ENCODE measurements around the gene TLR2.
A peak's percentile ranks its signal among the peaks of the same experiment; 100 is the strongest.
"Not testable (repeated sequence)": the region's sequence is repeated elsewhere in the genome, so short reads cannot be mapped to it uniquely, and the experiment has no call there.

TLR2 gene

GRCh38 chr4:153661908-153662307, 22.2 kb upstream of the TLR2 start:
- no peak for DNase-seq

DNA sequence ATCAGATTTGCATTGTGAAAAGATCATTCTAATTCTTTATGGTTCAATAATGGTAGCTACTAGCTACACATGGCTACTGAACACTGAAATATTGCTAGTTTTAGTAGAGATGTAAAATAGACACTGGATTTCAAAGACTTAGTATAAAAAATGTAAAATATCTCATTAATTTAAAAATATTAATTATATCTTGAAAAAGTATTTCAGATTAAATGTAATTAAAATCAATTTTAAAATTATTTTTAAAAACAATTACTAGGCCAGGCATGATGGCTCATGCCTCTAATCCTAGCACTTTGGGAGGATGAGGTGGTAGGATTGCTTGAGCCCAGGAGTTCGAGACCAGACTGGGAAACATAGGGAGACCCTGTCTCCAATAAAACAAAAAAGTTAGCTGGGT, 20.4 kb upstream of the TLR2 start:
- DNase-seq, result no peak

DNA sequence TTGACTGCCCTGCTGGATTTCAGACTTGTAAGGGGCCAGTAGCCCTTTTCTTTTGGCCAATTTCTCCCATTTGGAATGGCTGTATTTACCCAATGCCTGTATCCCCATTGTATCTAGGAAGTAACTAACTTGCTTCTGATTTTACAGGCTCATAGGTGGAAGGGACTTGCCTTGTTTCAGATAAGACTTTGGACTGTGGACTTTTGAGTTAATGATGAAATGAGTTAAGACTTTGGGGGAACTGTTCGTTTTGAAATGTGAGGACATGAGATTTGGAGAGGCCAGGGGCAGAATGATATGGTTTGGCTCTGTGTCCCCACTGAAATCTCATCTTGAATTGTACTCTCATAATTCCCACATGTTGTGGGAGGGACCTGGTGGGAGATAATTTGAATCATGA, 17.6 kb upstream of the TLR2 start:
- not testable (repeated sequence) for DNase-seq

GRCh38 chr4:153668647-153669046, 15.4 kb upstream of the TLR2 start:
- DNase-seq, result no peak

DNA sequence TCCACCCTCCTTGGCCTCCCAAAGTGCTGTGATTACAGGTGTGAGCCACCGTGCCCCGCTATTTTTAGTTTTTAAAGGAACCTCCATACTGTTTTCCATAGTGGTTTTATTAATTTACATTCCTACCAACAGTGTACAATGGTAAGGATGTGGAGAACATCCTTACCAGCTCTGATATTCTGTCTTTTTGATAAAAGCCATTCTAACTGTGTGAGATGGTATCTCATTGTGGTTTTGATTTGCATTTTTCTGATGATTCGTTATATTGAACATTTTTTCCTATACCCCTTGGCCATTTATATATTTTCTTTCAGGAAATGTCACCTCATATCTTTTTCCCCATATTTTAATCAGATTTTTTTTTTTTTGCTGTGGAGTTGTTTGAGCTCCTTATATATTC, 14.2 kb upstream of the TLR2 start:
- no peak for DNase-seq

DNA sequence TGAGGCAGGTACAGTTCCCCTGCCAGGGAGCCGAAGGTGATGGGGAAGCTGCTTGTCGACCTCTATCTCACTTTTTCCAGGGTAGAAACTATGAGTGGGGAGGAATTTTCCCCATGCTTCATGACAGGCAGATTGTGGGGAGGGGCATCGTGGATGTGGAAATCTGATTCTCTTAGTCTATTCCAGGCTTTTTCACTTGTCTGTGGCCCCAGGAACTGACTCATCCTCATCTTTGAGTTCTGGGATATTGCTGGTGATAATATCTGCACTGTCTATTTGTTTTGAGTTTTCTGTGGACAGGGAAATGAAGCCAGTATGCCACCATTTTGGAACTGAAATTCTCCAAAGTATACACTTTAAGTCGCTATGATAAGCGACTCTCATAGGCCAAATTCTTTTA, 7.6 kb upstream of the TLR2 start:
- no peak for DNase-seq

GRCh38 chr4:153676984-153677383, 7.1 kb upstream of the TLR2 start:
- DNase-seq, result peak; percentile 61

DNA sequence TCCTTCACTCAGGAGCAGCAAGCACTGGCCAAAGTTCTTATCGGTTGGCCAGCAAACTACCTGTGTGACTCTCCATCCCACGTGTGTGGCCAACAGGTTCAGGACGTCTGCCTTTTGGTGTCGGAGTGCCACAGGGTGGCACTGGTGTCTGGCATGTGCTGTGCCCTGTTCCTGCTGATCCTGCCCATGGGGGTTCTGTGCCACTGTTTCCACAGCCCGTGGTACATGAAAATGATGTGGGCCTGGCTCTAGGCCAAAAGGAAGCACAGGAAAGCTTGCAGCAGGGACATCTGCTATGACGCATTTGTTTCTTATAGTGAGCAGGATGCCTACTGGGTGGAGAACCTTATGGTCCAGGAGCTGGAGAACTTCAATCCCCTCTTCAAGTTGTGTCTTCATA, 4.6 kb upstream of the TLR2 start:
- no peak for DNase-seq

GRCh38 chr4:153683763-153684181, 308 bp upstream of the TLR2 start:
- no peak for DNase-seq

DNA sequence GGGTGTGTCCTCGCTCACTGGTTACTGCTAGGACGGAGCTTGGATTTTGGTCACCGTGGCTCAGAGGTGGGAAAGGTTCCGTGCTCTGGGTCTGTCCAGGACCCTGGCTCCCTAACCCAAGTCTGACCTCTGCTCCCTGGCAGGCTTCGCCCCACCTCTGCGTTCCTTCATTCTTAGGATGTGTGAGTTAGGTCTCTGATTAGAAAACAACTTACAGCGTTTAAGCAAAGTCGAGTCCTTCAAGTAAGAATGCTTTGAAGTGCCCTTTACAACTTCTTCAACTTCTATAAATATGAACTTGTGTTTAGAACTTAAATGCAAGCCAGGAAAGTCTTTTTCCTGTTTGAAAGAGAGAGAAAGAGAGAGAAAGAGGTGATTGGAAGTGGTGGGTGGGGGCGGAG, 891 bp downstream of the TLR2 start:
- no peak for DNase-seq

DNA sequence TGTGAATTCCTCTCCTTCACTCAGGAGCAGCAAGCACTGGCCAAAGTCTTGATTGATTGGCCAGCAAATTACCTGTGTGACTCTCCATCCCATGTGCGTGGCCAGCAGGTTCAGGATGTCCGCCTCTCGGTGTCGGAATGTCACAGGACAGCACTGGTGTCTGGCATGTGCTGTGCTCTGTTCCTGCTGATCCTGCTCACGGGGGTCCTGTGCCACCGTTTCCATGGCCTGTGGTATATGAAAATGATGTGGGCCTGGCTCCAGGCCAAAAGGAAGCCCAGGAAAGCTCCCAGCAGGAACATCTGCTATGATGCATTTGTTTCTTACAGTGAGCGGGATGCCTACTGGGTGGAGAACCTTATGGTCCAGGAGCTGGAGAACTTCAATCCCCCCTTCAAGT, 20.4 kb downstream of the TLR2 start:
- DNase-seq, result no peak

DNA sequence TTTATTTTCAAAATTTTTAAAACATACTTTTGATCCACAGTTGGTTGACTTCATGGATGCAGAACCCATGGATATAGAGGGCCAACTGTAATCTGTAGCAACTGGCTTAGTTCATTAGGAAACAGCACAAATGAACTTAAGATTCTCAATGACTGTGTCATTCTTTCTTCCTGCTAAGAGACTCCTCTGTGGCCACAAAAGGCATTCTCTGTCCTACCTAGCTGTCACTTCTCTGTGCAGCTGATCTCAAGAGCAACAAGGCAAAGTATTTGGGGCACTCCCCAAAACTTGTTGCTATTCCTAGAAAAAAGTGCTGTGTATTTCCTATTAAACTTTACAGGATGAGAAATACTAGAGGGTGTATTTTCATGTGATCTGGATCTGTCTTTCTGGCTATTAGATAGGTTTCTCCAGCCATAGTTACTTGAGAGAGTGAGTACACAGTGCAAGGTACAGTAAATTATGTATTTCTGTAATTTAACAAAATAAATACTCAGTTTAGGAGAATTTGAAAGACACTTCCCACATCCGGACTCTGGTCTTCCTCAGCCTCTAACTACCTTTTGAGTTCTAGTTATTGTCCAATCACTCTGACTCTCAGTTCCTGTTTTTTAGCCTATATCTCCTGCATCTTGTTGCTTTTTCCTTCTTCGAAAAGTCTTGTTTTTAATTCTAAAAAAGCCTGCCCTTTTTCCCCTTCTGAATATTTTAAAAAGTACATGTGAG, 21.8 kb downstream of the TLR2 start:
- DNase-seq, result no peak

DNA sequence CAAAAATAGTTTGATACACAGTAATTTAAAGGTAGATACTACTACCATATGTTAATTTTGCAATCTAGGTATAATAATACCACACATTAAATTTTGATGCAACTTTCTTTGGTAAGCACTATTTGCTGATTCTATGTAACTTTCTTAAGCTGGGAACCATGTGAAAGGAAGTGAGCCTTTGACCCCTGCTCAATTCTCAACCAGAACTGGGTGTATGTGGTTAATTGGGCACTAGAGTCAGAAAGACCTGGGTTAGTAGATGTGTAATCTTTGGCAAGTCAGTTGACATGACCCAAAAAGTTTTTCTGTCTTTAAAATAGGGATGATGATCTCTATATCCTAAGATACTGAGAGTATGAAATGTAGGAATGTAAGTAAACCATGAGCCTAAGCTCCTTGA, 22.4 kb downstream of the TLR2 start:
- DNase-seq, result no peak

DNA sequence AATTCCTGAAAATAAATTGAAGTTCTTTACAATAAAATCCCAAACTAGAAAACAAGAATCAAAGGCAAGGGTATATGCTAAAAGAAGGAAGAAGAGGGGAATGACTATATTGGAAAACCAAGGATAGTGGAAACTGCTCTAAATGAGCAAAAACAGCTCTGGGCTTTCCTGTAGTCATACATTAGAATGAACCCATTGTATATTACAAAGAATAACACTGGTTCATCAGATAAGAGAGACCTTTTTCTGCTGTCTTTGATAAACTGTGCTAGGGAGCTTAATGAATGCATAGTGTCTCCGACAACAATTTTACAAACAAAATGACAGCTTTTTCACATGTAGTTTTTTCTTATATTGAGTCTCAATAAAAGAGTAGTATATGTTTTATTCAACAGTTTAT, 26.6 kb downstream of the TLR2 start:
- no peak for DNase-seq

DNA sequence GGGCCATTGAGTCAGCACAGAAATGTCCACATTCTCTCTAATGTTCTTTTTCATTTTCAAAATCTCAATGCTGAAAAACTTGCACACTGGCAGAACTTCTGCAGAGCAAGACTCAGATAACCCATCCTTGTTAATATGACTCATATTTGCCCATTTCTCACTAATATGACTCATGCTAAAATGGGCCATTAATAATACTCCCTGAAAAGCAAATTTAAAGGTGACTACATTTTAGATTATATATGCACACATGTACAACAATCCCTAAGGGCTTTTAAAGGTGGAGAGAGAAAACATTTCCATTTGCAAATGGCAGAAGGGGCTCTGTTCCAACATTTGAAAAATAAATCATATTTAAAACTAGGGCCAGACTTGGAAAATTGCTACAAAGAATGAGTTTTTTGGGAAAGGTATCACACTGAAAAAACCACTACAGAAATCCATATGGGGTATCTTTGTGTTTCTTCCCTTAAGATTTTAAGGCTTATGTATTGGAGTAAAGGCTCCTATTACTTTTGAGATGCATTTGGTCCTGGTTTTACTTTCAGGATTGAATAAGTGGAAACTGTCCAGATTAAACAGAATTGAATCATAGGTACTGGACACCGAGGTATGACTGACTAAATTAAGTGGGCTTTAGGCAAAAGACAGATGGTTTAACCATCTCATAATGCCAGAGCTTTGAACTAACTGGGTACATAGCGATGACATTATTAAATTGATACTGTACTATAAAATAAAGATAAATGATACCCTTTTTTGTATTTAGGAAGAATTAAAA, 30.0 kb downstream of the TLR2 start:
- peak; percentile 41 for DNase-seq

- DNase-seq, result no peak
Measured at GRCh38 chr4:153722036-153722435, 38.0 kb downstream of the TLR2 start.

DNA sequence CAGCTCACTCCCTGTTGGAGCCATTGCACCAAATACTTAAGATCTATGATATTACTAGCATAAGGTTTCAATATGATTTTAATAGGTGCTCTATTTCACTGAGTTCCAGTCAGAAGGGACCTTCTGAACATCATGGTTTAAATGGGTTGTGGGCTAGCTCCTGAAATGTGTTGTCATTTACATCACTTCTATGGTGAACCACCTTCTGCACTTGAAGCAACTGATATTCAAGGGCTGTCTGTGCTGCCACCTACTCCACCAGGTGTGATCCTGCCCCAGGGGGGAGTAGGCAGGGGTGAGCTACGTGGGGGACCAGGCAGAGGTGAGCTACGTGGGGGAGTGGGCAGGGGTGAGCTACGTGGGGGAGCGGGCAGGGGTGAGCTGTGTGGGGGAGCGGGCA, 40.5 kb downstream of the TLR2 start:
- no peak for DNase-seq

GRCh38 chr4:153725136-153725830, 41.2 kb downstream of the TLR2 start:
- no peak for DNase-seq

- no peak for DNase-seq
Measured at GRCh38 chr4:153725831-153726154, 41.7 kb downstream of the TLR2 start.

DNA sequence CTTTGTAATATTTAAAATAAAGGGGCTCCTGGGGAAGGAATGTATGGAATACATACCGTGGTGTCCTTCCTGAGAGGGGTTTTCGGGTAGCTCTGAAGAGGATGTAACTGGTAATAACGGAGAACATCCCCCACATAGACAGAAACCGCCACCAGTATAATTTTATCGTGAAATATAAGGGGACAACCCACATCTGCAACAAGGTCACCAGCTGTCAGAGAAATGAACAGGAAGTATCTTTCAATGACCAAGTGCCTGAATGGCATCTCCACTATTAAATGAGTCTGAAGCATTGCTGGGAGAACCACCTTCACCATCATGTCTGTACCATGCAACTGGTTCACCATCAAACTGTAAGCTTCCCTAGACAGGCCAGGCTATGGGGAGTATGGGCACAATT, 44.1 kb downstream of the TLR2 start:
- DNase-seq, result no peak

GRCh38 chr4:153728660-153729059, 44.6 kb downstream of the TLR2 start:
- no peak for DNase-seq

DNA sequence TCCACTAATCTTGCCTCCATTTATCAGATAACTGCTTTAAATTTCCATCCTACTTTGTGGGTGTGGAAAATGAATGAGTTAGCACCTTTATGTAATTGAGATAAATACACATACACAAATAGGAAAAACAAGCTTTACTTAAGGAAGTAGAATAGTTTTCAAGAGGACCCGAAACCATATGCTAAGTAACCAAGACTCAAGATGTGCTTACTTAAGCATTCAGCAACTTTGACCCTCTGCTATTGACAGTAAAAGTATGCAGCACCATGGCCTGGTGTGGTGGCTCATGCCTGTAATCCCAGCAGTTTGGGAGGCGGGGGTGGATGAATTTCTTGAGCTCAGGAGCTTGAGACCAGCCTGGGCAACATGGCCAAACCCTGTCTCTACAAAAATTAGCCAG, 45.8 kb downstream of the TLR2 start:
- DNase-seq, result no peak

DNA sequence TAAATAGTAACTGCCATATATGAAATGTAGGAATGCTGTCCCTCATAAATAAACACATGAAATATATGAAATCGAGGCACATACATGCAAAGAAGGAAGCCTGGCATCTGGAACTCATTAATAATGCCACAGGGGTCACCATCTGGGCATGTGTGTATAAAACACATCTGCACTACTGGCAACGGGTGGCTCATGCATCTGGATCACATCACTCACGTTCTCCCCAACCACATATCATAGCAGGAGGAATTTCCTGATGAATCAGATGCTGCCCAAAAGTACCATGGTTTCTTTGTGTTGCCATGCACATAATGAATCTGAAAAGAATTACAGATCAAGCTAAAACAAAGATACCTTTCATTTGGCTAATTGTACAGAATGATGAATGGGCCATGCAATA, 47.2 kb downstream of the TLR2 start:
- peak; percentile 93 for DNase-seq
